NB4 (cell line): ENCODE results near the gene PDE4D.
"Not testable (repeated sequence)": the region's sequence is repeated elsewhere in the genome, so short reads cannot be mapped to it uniquely, and the experiment has no call there.

Experiments
- DNase-seq: peaks from one replicate; pipeline ENCODE4 v3.0.0; 2010; ENCODE audit warnings: low read depth
- H3K4me3 ChIP-seq: one replicate; pipeline ENCODE4 v1.5.1; 2011; ENCODE audit warnings: mild to moderate bottlenecking, low read depth, low read length, moderate library complexity
- MYC ChIP-seq: IDR thresholded peaks from 2 replicates; pipeline ENCODE4 v1.6.1; 2011; ENCODE audit warnings: low read depth, low read length
- POLR2A ChIP-seq: IDR thresholded peaks from 2 replicates; pipeline ENCODE4 v1.6.1; 2011; ENCODE audit warnings: mild to moderate bottlenecking; ENCODE audit not compliant: insufficient read length; ENCODE audit errors: extremely low read depth
- TF ChIP-seq, protein P1 (sequence below): IDR thresholded peaks from one replicate; pipeline ENCODE4 v1.5.1; 2012; ENCODE audit warnings: low read depth, low read length
- TF ChIP-seq, protein P2 (sequence below): IDR thresholded peaks from 2 replicates; pipeline ENCODE4 v1.6.1; 2011; ENCODE audit warnings: low read depth, low read length

The PDE4D gene

GRCh38 chr5:59789197-59789596 lies 104.3 kb downstream of the PDE4D start:
- TF ChIP-seq, protein P1, sequence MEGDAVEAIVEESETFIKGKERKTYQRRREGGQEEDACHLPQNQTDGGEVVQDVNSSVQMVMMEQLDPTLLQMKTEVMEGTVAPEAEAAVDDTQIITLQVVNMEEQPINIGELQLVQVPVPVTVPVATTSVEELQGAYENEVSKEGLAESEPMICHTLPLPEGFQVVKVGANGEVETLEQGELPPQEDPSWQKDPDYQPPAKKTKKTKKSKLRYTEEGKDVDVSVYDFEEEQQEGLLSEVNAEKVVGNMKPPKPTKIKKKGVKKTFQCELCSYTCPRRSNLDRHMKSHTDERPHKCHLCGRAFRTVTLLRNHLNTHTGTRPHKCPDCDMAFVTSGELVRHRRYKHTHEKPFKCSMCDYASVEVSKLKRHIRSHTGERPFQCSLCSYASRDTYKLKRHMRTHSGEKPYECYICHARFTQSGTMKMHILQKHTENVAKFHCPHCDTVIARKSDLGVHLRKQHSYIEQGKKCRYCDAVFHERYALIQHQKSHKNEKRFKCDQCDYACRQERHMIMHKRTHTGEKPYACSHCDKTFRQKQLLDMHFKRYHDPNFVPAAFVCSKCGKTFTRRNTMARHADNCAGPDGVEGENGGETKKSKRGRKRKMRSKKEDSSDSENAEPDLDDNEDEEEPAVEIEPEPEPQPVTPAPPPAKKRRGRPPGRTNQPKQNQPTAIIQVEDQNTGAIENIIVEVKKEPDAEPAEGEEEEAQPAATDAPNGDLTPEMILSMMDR, result no peak
- TF ChIP-seq, protein P2, sequence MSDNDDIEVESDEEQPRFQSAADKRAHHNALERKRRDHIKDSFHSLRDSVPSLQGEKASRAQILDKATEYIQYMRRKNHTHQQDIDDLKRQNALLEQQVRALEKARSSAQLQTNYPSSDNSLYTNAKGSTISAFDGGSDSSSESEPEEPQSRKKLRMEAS, result no peak
- TF ChIP-seq MYC, result no peak
- TF ChIP-seq POLR2A, result no peak
- no peak for DNase-seq

DNA sequence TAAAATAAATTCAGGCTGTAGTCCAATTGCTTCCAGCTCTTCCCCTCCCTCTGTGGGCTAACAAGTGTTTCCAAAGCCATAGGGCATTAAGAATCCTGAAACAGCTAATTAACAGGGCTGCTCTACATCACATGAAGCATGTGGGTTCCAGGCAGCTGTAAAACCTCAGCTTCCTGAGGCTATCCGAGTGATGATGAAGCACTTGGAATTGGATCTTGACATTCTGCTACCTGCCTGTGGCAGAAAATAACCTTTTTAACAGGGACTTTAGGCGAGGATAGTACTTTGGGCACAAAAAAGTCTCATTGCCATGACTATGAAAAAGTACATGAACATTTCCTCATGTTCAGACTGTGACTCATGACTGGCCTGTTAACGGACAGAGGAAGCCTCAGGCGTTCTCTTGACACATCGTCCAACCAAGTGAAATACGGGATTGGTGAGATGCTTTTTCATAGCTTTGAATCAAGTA lies 107.2 kb downstream of the PDE4D start:
- H3K4me3 ChIP-seq, result no peak overlapping the region
- TF ChIP-seq, protein P1, result no peak
- no peak for TF ChIP-seq POLR2A
- TF ChIP-seq MYC, result no peak
- TF ChIP-seq, protein P2, result no peak
- no peak for DNase-seq

More at GRCh38 chr5:59789197-59789596, 104.3 kb downstream of the PDE4D start:
- H3K4me3 ChIP-seq, result no peak overlapping the region

DNA sequence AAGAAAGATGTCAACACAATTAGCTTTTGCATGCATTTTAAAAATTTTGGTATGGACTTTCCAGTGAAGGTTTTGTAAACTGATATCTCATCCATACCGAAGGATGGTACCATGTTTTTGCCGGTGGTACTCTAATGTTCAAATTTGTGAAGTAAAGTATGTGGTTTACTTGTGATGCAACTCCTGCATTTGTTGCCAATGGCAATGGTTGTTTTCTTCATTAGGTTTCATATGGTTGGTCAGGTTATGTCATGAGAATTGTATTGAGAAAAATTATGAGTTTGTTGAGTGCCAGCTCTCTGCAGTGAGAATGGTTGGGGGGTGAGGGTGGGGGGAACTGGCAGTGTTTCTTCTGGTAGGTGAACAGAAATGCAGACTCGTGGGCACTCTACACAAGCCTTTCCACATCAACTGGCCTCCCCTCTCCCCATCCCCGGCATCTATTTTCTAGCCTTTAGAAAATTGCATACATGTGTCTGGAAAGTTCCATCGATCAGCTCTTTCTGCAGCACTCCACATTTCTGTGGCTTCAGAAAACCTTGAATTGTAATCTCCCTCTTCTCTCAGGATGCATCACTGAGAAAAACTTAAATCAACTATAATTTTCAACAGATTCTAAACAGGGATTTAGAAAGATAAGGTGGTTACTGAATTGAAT lies 107.7 kb downstream of the PDE4D start:
- TF ChIP-seq MYC, result no peak
- TF ChIP-seq, protein P1, result no peak
- TF ChIP-seq, protein P2, result no peak
- TF ChIP-seq POLR2A, result no peak
- DNase-seq, result no peak
- H3K4me3 ChIP-seq, result no peak overlapping the region

- not testable (repeated sequence) for DNase-seq, H3K4me3 ChIP-seq
Observed at GRCh38 chr5:59784708-59785107, 108.8 kb downstream of the PDE4D start.

DNA sequence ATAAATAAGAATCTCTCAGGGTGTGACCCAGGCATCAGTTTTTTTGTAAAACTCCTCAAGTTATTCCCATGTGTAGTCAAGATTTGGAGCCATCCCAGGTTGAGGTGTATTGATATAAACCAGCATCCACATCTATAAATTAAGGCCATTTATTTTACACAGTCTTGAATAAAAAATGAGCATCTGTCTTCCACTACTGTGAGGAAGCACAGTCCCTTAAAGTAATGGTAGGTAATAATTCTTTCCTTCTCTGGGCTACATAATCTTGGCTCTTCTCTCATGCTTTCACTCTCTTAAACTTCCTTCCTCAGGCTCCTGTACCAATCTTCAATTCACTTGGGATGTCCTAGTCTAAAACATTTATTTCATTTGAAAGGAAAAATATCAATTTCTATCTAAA lies 110.3 kb downstream of the PDE4D start:
- TF ChIP-seq, protein P2, result no peak
- TF ChIP-seq MYC, result no peak
- TF ChIP-seq POLR2A, result no peak
- TF ChIP-seq, protein P1, result no peak
- H3K4me3 ChIP-seq, result no peak overlapping the region
- DNase-seq, result no peak

GRCh38 chr5:59782856-59783255 lies 110.7 kb downstream of the PDE4D start:
- no peak overlapping the region for H3K4me3 ChIP-seq
- TF ChIP-seq POLR2A, result no peak
- TF ChIP-seq, protein P1, result no peak
- TF ChIP-seq MYC, result no peak
- TF ChIP-seq, protein P2, result no peak
- DNase-seq, result no peak
